Neural cell (in vitro differentiated cells): Measurements from ENCODE around the gene RC3H2. TPM values are rescaled to one million over a fixed set of nuclear protein-coding genes. Genes with fewer than 3 reads are reported as not detected.

Source experiments
- H2AFZ ChIP-seq: fragments of 200-600, 300-800 bp; sonication (generic), shearing (Covaris generic); 2 replicates; pipeline ENCODE4 v1.6.0; 2014; ENCODE audit warnings: low read depth, mild to moderate bottlenecking, antibody characterized with exemption, low read length, moderate library complexity
- H3F3A ChIP-seq: fragments of 200-600 bp; shearing (Covaris generic); 2 replicates; pipeline ENCODE4 v1.6.1; 2016; ENCODE audit warnings: mild to moderate bottlenecking, moderate library complexity, mixed read lengths, antibody characterized with exemption, low read length; ENCODE audit not compliant: insufficient read depth, poor library complexity, severe bottlenecking
- H3K27ac ChIP-seq: fragments of 200-600, 300-800 bp; sonication (generic), shearing (Covaris generic); 2 replicates; pipeline ENCODE4 v1.5.1; 2014; ENCODE audit warnings: mild to moderate bottlenecking, low read length, moderate library complexity
- H3K27me3 ChIP-seq: fragments of 300-800, 200-600 bp; sonication (generic), shearing (Covaris generic); 2 replicates; pipeline ENCODE4 v1.6.0; 2014; ENCODE audit warnings: mild to moderate bottlenecking, low read depth, low read length, moderate library complexity; ENCODE audit not compliant: insufficient read depth
- H3K36me3 ChIP-seq: fragments of 300-800, 200-600 bp; sonication (generic), shearing (Covaris generic); 2 replicates; pipeline ENCODE4 v1.5.1; 2014; ENCODE audit warnings: mild to moderate bottlenecking, antibody characterized with exemption, low read length, moderate library complexity; ENCODE audit not compliant: insufficient read depth
- H3K4me2 ChIP-seq: fragments of 300-800, 200-600 bp; sonication (generic), shearing (Covaris generic); 2 replicates; pipeline ENCODE4 v1.6.0; 2014; ENCODE audit warnings: mild to moderate bottlenecking, low read length
- H3K4me3 ChIP-seq: fragments of 300-800, 200-600 bp; sonication (generic), shearing (Covaris generic); 2 replicates; pipeline ENCODE4 v1.5.1; 2014; ENCODE audit warnings: mild to moderate bottlenecking, low read length, moderate library complexity
- H3K79me2 ChIP-seq: fragments of 200-600 bp; shearing (Covaris generic); replicated peaks from 2 replicates; pipeline ENCODE4 v1.6.0; 2014; ENCODE audit warnings: mild to moderate bottlenecking, low read length, moderate library complexity; ENCODE audit not compliant: insufficient read depth
- H3K9ac ChIP-seq: fragments of 300-800, 200-600 bp; sonication (generic), shearing (Covaris generic); 2 replicates; pipeline ENCODE4 v1.6.1; 2016; ENCODE audit warnings: mild to moderate bottlenecking, low read length, mixed read lengths
- H3K9me2 ChIP-seq: fragments of 200-600 bp; shearing (Covaris generic); 2 replicates; pipeline ENCODE4 v1.6.1; 2016; ENCODE audit warnings: mild to moderate bottlenecking, low read length, mixed read lengths; ENCODE audit not compliant: insufficient read depth
- H3K9me3 ChIP-seq: fragments of 200-600, 300-800 bp; sonication (generic), shearing (Covaris generic); 2 replicates; pipeline ENCODE4 v1.6.1; 2016; ENCODE audit warnings: mild to moderate bottlenecking, mixed run types, low read length, moderate library complexity, mixed read lengths
- H4K20me1 ChIP-seq: fragments of 200-600 bp; shearing (Covaris generic); 2 replicates; pipeline ENCODE4 v1.6.1; 2016; ENCODE audit warnings: mild to moderate bottlenecking, mixed run types; ENCODE audit not compliant: insufficient read depth
- CTCF ChIP-seq: fragments of 450-650 bp; IDR thresholded peaks from 2 replicates; pipeline ENCODE4 v1.5.1; 2014; ENCODE audit warnings: antibody characterized with exemption, mild to moderate bottlenecking, moderate library complexity; ENCODE audit not compliant: poor library complexity, severe bottlenecking
- EP300 ChIP-seq: fragments of 450-650 bp; conservative IDR thresholded peaks from 2 replicates; pipeline ENCODE4 v1.6.1; 2014; ENCODE audit warnings: antibody characterized with exemption, mild to moderate bottlenecking, moderate library complexity; ENCODE audit not compliant: poor library complexity, severe bottlenecking
- EZH2 ChIP-seq: fragments of 200-600, 300-800 bp; shearing (Covaris generic), sonication (generic); IDR thresholded peaks from 2 replicates; pipeline ENCODE4 v1.6.1; 2014; ENCODE audit warnings: antibody characterized with exemption, low read length, borderline replicate concordance, mild to moderate bottlenecking; ENCODE audit not compliant: insufficient read depth, poor library complexity, severe bottlenecking
- MXI1 ChIP-seq: fragments of 450-650 bp; conservative IDR thresholded peaks from 2 replicates; pipeline ENCODE4 v1.6.1; 2014; ENCODE audit warnings: antibody characterized with exemption, mild to moderate bottlenecking; ENCODE audit not compliant: poor library complexity, severe bottlenecking
- POLR2AphosphoS5 ChIP-seq: IDR thresholded peaks from 2 replicates; pipeline ENCODE4 v1.6.1; 2012
- RAD21 ChIP-seq: fragments of 450-650 bp; conservative IDR thresholded peaks from 2 replicates; pipeline ENCODE4 v1.6.1; 2014; ENCODE audit warnings: antibody characterized with exemption, mild to moderate bottlenecking, moderate library complexity
- REST ChIP-seq: IDR thresholded peaks from 2 replicates; pipeline ENCODE4 v1.6.1; 2012; ENCODE audit warnings: borderline replicate concordance
- SMC3 ChIP-seq: fragments of 450-650 bp; conservative IDR thresholded peaks from 2 replicates; pipeline ENCODE4 v1.6.1; 2014; ENCODE audit warnings: antibody characterized with exemption, mild to moderate bottlenecking, moderate library complexity; ENCODE audit not compliant: poor library complexity
- TAF1 ChIP-seq: IDR thresholded peaks from 2 replicates; pipeline ENCODE4 v1.6.1; 2012; ENCODE audit warnings: low read depth
- polyA plus RNA-seq: library from polyadenylated mRNA; depleted of rRNA; stranded (reverse); fragments of >200 nt; gene quantifications from 2 replicates; pipeline ENCODE4 v1.2.3, GENCODE V29; 2014

The RC3H2 gene
- polyA plus RNA-seq, 1 donor from 2014 or later: 34.8 TPM

GRCh38 chr9:122936883-122937282 is 31.7 kb upstream of the RC3H2 start:
- TF ChIP-seq RAD21: no peak
- TF ChIP-seq SMC3: no peak
- no peak for TF ChIP-seq EZH2
- TF ChIP-seq REST: no peak
- no peak for TF ChIP-seq EP300
- TF ChIP-seq MXI1: no peak
- TF ChIP-seq POLR2AphosphoS5: no peak
- no peaks in the 10 kb centered on the region for H3K9me2 ChIP-seq
- no peak overlapping the region for H3K27ac ChIP-seq
- no peaks in the 10 kb centered on the region for H3F3A ChIP-seq
- H3K27me3 ChIP-seq: no peaks in the 10 kb centered on the region
- no peak overlapping the region for H3K9ac ChIP-seq
- H3K4me3 ChIP-seq: no peak overlapping the region
- no peaks in the 10 kb centered on the region for H3K36me3 ChIP-seq
- H3K79me2 ChIP-seq: peaks cover 40% of the 10 kb centered on the region
- no peak overlapping the region for H2AFZ ChIP-seq
- H3K9me3 ChIP-seq: no peaks in the 10 kb centered on the region
- no peaks in the 10 kb centered on the region for H4K20me1 ChIP-seq
- no peak overlapping the region for H3K4me2 ChIP-seq

- peaks cover 38% of the 10 kb centered on the region for H3K79me2 ChIP-seq
Observed at GRCh38 chr9:122936464-122936863, 31.3 kb upstream of the RC3H2 start.

More at GRCh38 chr9:122936464-122936863, 31.3 kb upstream of the RC3H2 start:
- Histone ChIP-seq H3K9me3 (no peaks in the 10 kb centered on the region), H3F3A (no peaks in the 10 kb centered on the region), H3K4me3 (no peak overlapping the region), H3K9me2 (no peaks in the 10 kb centered on the region), H3K27me3 (no peaks in the 10 kb centered on the region), H3K36me3 (no peaks in the 10 kb centered on the region), H3K4me2 (no peak overlapping the region), H2AFZ (no peak overlapping the region), H3K9ac (no peak overlapping the region), H4K20me1 (no peaks in the 10 kb centered on the region), H3K27ac (no peak overlapping the region)
- TF ChIP-seq EP300: no peak
- TF ChIP-seq REST: no peak
- TF ChIP-seq CTCF: no peak
- TF ChIP-seq EZH2: no peak
- TF ChIP-seq TAF1: no peak
- no peak for TF ChIP-seq MXI1
- no peak for TF ChIP-seq RAD21
- TF ChIP-seq POLR2AphosphoS5: no peak
- TF ChIP-seq SMC3: no peak
